Stomach (tissue), 9 donors: Measurements from ENCODE around the gene SHANK2. TPM values are rescaled to one million over a fixed set of nuclear protein-coding genes. Genes with fewer than 3 reads are reported as not detected.

Experiments used
- DNase-seq, 2 donors: peaks; one replicate each; pipeline versions ENCODE4 v3.0.0 to v3.0.0-alpha.2; 2013 to 2019
- H3K27ac ChIP-seq, 5 donors: fragments of 200-600 bp in 4 of 5; sonication (generic) in 4 of 5; one replicate each; pipeline ENCODE4 v1.5.1; 2013 to 2019; ENCODE audit warnings: mild to moderate bottlenecking in 1 of 5, moderate library complexity in 1 of 5
- H3K27me3 ChIP-seq, 3 donors: fragments of 200-600 bp; sonication (generic); one replicate each; pipeline ENCODE4 v1.5.1; 2017 to 2019; ENCODE audit warnings: mixed run types in 1 of 3
- H3K36me3 ChIP-seq, 4 donors: fragments of 200-600 bp; sonication (generic); 1 replicate in 3 of 4; 2 replicates in 1 of 4; pipeline ENCODE4 v1.5.1; 2016 to 2019
- H3K4me1 ChIP-seq, 4 donors: fragments of 200-600 bp; sonication (generic); one replicate each; pipeline ENCODE4 v1.5.1; 2016 to 2019
- H3K4me3 ChIP-seq, 4 donors: fragments of 200-600 bp; sonication (generic) in 3 of 4; one replicate each; pipeline ENCODE4 v1.5.1; 2016 to 2019; ENCODE audit warnings: mild to moderate bottlenecking in 1 of 4
- H3K9me3 ChIP-seq, 4 donors: fragments of 200-600 bp; sonication (generic); one replicate each; pipeline ENCODE4 v1.5.1; 2016 to 2019
- EP300 ChIP-seq: sonication (generic); formaldehyde crosslinking; IDR thresholded peaks from one replicate; pipeline ENCODE4 v1.6.1; 2017; ENCODE audit warnings: antibody characterized with exemption
- POLR2A ChIP-seq, 4 donors: fragments of 450-650 bp; IDR thresholded peaks; one replicate each; pipeline ENCODE4 v1.6.1; 2016; ENCODE audit warnings: antibody characterized with exemption in 4 of 4, control low read depth in 2 of 4, mild to moderate bottlenecking in 1 of 4, moderate library complexity in 1 of 4
- POLR2AphosphoS5 ChIP-seq, 3 donors: sonication (generic); formaldehyde crosslinking; IDR thresholded peaks; one replicate each; pipeline ENCODE4 v1.6.1; 2016; ENCODE audit warnings: antibody characterized with exemption in 3 of 3
- WGBS, 5 donors: extraction: QIAGEN DNeasy Blood & Tissue Kit in 3 of 5; methylation state at CpG; one replicate each; pipeline versions ENCODE4 v1.1.5 to v1.1.7; 2013 to 2018; 5-methylcytosine and 5-hydroxymethylcytosine counted together
- intact Hi-C: fragments of 100-400 bp; cut with DNase I; formaldehyde crosslinking; loops from one replicate; pipeline ENCODE4 v1.15.1; 2023; ENCODE audit warnings: low total_unique reads
- polyA plus RNA-seq, 3 donors: library from polyadenylated mRNA; stranded (reverse); fragments of 200-250 nt; gene quantifications; one replicate each; pipeline ENCODE4 v1.2.3, GENCODE V29; 2013
- total RNA-seq, 5 donors: library from RNA; depleted of rRNA; stranded (reverse); fragments of >200 nt; gene quantifications; one replicate each; pipeline versions ENCODE4 v1.1.0 to v1.2.3, GENCODE V29; 2014 to 2016
- TF ChIP-seq, protein P1 (sequence below), 7 experiments: fragments of 450-650 bp in 4 of 7; fragments of 200-600 bp in 3 of 7; sonication (generic) in 3 of 7; IDR thresholded peaks; one replicate each; pipeline ENCODE4 v1.5.1; 2016 to 2019; ENCODE audit warnings: antibody characterized with exemption in 7 of 7, control low read depth in 2 of 7, mild to moderate bottlenecking in 1 of 7
- donor health status: healthy with polysubstance abuse.
- donor health status: Bipolar disorder and iron deficiency.
- donor health status: healthy.

SHANK2 gene
- total and polyA plus RNA-seq, 8 donors: 1.6 to 126 (median 47.1) TPM

DNA sequence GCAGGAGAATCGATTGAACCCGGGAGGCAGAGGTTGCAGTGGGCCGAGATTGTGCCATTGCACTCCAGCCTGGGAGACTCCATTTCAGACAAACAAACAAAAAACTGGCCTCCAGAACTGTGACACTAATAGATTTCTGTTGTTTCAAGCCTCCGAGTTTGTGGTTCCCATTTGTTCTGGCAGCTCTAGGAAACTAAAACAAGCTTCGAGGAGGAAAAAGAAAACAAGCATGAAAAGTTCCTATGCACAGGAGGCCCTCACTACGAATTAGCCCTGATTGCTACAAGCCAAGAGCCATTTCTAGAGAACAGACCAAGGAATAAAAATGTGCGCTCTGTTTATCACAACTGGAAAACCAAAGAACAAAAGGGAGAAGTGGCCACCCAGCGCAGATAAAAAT is 47.8 kb upstream of the SHANK2 start:
- DNase-seq: no peak
- Histone ChIP-seq H3K36me3 (no peaks in the 10 kb centered on the region), H3K27me3 (no peaks in the 10 kb centered on the region), H3K9me3 (no peaks in the 10 kb centered on the region), H3K4me3 (no peak overlapping the region), H3K27ac (peak overlapping the region in 4 of 5 donors; percentile 34 to 64 (median 45)), H3K4me1 (peaks cover 4 to 13% (median 7%) of the 10 kb centered on the region in 4 donors)
- intact Hi-C loops: no loop called here
- 72 to 82% (median 80%) methylated on average over 8 of the region's 8 CpGs for WGBS, 5 donors
- no peak for TF ChIP-seq EP300
- TF ChIP-seq POLR2AphosphoS5 (IDR thresholded peaks at IDR 0.05): no peak
- TF ChIP-seq POLR2A (IDR thresholded peaks at IDR 0.05): no peak
- TF ChIP-seq, protein P1, sequence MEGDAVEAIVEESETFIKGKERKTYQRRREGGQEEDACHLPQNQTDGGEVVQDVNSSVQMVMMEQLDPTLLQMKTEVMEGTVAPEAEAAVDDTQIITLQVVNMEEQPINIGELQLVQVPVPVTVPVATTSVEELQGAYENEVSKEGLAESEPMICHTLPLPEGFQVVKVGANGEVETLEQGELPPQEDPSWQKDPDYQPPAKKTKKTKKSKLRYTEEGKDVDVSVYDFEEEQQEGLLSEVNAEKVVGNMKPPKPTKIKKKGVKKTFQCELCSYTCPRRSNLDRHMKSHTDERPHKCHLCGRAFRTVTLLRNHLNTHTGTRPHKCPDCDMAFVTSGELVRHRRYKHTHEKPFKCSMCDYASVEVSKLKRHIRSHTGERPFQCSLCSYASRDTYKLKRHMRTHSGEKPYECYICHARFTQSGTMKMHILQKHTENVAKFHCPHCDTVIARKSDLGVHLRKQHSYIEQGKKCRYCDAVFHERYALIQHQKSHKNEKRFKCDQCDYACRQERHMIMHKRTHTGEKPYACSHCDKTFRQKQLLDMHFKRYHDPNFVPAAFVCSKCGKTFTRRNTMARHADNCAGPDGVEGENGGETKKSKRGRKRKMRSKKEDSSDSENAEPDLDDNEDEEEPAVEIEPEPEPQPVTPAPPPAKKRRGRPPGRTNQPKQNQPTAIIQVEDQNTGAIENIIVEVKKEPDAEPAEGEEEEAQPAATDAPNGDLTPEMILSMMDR (IDR thresholded peaks at IDR 0.05): no peak

DNA sequence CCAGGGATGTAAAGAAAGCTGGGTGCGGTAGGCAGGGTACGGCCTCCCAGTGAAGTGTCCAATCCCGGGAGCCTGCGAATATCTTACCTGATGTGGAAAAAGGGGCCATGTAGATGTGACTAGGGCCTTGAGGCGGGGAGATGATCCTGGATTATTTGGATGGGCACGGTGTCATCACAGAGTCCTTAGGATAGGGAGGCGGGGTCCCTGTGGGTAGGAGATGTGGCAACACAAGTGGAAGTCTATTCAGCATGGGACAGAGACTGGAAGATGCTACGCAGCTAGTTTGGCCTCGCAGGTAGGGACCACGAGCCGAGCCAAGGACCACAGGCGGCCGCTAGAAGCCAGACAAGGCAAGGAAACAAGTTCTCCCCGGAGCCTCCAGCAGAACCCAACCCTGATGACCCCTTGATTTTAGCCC is 46.4 kb upstream of the SHANK2 start:
- DNase-seq: peak in 1 of 2 donors; percentile 22
- intact Hi-C loops: no loop called here
- Histone ChIP-seq H3K36me3 (no peaks in the 10 kb centered on the region), H3K27ac (peak overlapping the region in 3 of 5 donors; percentile 46 to 64 (median 51)), H3K4me3 (no peak overlapping the region), H3K9me3 (no peaks in the 10 kb centered on the region), H3K27me3 (no peaks in the 10 kb centered on the region), H3K4me1 (peaks cover 4 to 13% (median 7%) of the 10 kb centered on the region in 4 donors)
- TF ChIP-seq, protein P1 (IDR thresholded peaks at IDR 0.05): no peak
- no peak for TF ChIP-seq POLR2AphosphoS5 (IDR thresholded peaks at IDR 0.05)
- no peak for TF ChIP-seq EP300
- TF ChIP-seq POLR2A (IDR thresholded peaks at IDR 0.05): no peak
- WGBS, 5 donors: 82 to 86% (median 83%) methylated on average over 14 of the region's 14 CpGs

DNA sequence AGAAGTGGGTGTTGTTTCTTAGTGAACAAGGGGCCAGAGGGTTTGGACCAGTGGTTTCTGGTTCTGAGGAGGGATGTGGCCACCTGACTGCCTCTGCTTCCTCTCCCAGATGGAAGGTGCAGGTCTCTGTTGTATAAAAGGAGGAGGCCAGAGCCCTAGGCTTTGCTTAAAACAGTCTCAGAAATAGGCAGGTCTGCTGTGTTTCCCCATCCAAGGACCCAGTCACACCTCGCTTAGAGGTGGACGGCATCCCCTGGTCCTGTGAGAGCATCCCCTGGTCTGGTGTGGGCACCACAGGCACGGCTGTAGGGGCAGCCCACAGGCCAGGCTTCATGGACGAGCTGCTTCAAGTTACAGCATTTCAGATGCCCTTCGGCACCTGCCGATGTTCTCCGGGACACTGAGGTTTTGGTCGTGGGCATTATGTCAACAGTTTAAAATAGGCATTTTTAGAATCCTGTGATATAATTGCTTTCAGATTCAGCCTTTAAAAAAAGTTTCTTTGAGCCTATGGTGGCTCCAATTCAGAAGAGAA is 45.7 kb upstream of the SHANK2 start:
- WGBS, 5 donors: 74 to 95% (median 91%) methylated on average over 7 to 8 of the region's 8 CpGs
- DNase-seq: peak in 1 of 2 donors; percentile 8

DNA sequence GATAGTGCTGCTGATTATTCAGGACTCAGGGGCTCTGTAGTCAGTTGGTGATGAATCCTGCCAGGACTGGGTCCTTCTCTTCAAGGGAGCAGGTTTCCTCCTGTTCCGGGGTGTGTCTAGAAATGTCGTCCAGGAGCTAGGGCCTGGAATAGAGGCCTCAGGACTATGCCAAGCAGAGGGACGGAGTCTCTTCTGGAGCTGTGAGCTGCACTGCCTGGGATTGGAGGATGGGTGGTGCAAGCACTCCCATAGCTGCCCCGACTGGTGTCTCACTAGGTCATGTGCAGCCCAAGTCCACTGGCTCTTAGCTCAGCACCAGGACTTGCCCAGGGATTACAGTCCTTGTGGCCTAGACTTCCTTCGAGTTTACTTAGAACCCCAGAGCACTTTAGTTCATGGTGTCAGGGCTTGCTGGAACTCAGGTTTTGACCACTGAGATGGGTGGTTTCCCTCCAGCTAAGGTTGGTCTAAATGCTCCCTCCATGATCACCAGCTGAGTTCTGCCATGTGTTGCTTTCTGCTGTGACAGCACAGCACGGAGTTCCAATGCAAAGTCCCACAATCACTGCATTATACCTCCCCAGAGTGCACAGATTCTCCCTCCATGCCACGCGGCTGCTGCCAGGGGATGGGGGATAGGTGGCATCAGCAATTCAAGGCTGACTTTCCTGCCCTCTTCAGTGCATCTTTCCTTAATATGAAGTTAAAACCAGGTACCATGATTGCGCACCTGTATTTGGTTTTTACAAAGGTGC is 42.6 kb upstream of the SHANK2 start:
- H3K36me3 ChIP-seq: no peaks in the 10 kb centered on the region
- peak in 1 of 2 donors; percentile 5 for DNase-seq
- no peak overlapping the region for H3K27ac ChIP-seq
- no peaks in the 10 kb centered on the region for H3K27me3 ChIP-seq
- intact Hi-C loops: no loop called here
- peaks cover 4 to 12% (median 7%) of the 10 kb centered on the region in 4 donors for H3K4me1 ChIP-seq
- H3K4me3 ChIP-seq: no peak overlapping the region
- 88 to 96% (median 92%) methylated on average over 9 of the region's 9 CpGs for WGBS, 5 donors
- TF ChIP-seq, protein P1 (IDR thresholded peaks at IDR 0.05): no peak
- TF ChIP-seq POLR2A (IDR thresholded peaks at IDR 0.05) (no peak), EP300 (no peak), POLR2AphosphoS5 (IDR thresholded peaks at IDR 0.05) (no peak)
- peaks cover 0 to 14% (median 10%) of the 10 kb centered on the region in 4 donors for H3K9me3 ChIP-seq

More for the DNA sequence above, 45.7 kb upstream of the SHANK2 start:
- intact Hi-C loops: no loop called here
- no peaks in the 10 kb centered on the region for H3K27me3 ChIP-seq
- H3K4me1 ChIP-seq: peaks cover 4 to 13% (median 7%) of the 10 kb centered on the region in 4 donors
- no peaks in the 10 kb centered on the region for H3K36me3 ChIP-seq
- no peak for TF ChIP-seq POLR2A (IDR thresholded peaks at IDR 0.05)
- no peak for TF ChIP-seq POLR2AphosphoS5 (IDR thresholded peaks at IDR 0.05)
- TF ChIP-seq EP300: no peak
- TF ChIP-seq, protein P1 (IDR thresholded peaks at IDR 0.05): no peak
- no peaks in the 10 kb centered on the region for H3K9me3 ChIP-seq
- H3K4me3 ChIP-seq: no peak overlapping the region
- H3K27ac ChIP-seq: no peak overlapping the region
